Endothelial cell of umbilical vein (primary cell): Measurements from ENCODE around the gene ZBTB40. TPM values are rescaled to one million over a fixed set of nuclear protein-coding genes. Genes with fewer than 3 reads are reported as not detected.

Source experiments
- BruUV-seq: library from RNA; stranded (reverse); fragments of 400-500 nt; replicated peaks from 2 replicates; lab custom pipeline; 2021; lab: Mats Ljungman, UMichigan
- CTCF ChIA-PET: fragments of 300-600, 350-600 bp; sonication (Branson Sonifier 250); formaldehyde crosslinking; loops from one replicate; lab custom pipeline; 2021; ENCODE audit warnings: antibody characterized with exemption, inconsistent platforms; lab: Charles Lee
- POLR2A ChIA-PET: fragments of 300-600, 350-600 bp; sonication (Branson Sonifier 250); formaldehyde crosslinking; loops from one replicate; lab custom pipeline; 2021; ENCODE audit warnings: antibody characterized with exemption, inconsistent platforms; lab: Charles Lee
- DNase-seq: peaks from one replicate; pipeline ENCODE4 v3.0.0-alpha.2; 2011; ENCODE audit warnings: low read depth, low spot score
- FAIRE-seq: peaks from 2 replicates; lab custom pipeline; 2011; peaks lifted over from hg19 to GRCh38; lab: Jason Lieb, UNC
- H2AFZ ChIP-seq: 2 replicates; pipeline ENCODE4 v1.6.0; 2012; ENCODE audit warnings: low read depth, low read length, control low read depth, inconsistent platforms
- H3K27ac ChIP-seq: 2 replicates; pipeline ENCODE4 v1.5.1; 2011; ENCODE audit warnings: low read depth, mild to moderate bottlenecking, control low read depth, low read length, moderate library complexity; ENCODE audit not compliant: insufficient read depth
- H3K27me3 ChIP-seq, 2 experiments: 2 replicates each; pipeline versions ENCODE4 v1.6.0 to v1.6.1; 2011; ENCODE audit warnings: low read length in 2 of 2, mixed read lengths in 1 of 2; ENCODE audit not compliant: control insufficient read depth in 2 of 2, insufficient read depth in 2 of 2
- H3K36me3 ChIP-seq, 2 experiments: 2 replicates in 1 of 2; 3 replicates in 1 of 2; pipeline ENCODE4 v1.5.1; 2011; ENCODE audit warnings: low read length in 2 of 2, mild to moderate bottlenecking in 1 of 2, moderate library complexity in 1 of 2; ENCODE audit not compliant: control insufficient read depth in 2 of 2, insufficient read depth in 2 of 2; ENCODE audit errors: extremely low read depth in 1 of 2
- H3K4me1 ChIP-seq: 3 replicates; pipeline ENCODE4 v1.5.1; 2011; ENCODE audit warnings: mild to moderate bottlenecking, low read length; ENCODE audit not compliant: control insufficient read depth, insufficient read depth; ENCODE audit errors: extremely low read depth
- H3K4me2 ChIP-seq: 2 replicates; pipeline ENCODE4 v1.6.1; 2011; ENCODE audit warnings: low read length, control low read depth, mixed read lengths; ENCODE audit not compliant: insufficient read depth
- H3K4me3 ChIP-seq, 3 experiments: fragments of 200-600 bp in 1 of 3; sonication (generic), shearing (Covaris generic) in 1 of 3; replicated peaks in 1 of 3; 2 replicates each; pipeline ENCODE4 v1.5.1; 2011 to 2016; ENCODE audit warnings: control low read depth in 3 of 3, low read length in 3 of 3, mild to moderate bottlenecking in 2 of 3, inconsistent platforms in 1 of 3, low read depth in 1 of 3, moderate library complexity in 1 of 3; ENCODE audit not compliant: insufficient read depth in 1 of 3
- H3K79me2 ChIP-seq: 2 replicates; pipeline ENCODE4 v1.6.0; 2012; ENCODE audit warnings: low read length, inconsistent platforms; ENCODE audit not compliant: control insufficient read depth, insufficient read depth
- H3K9ac ChIP-seq: replicated peaks from 2 replicates; pipeline ENCODE3; 2011; ENCODE audit warnings: low read length, control low read depth; ENCODE audit not compliant: insufficient read depth; ENCODE audit errors: extremely low read depth
- H3K9me1 ChIP-seq: replicated peaks from 3 replicates; pipeline ENCODE4 v1.6.0; 2011; ENCODE audit warnings: mild to moderate bottlenecking, low read length; ENCODE audit not compliant: control insufficient read depth, insufficient read depth; ENCODE audit errors: extremely low read depth
- H3K9me3 ChIP-seq: replicated peaks from 2 replicates; pipeline ENCODE4 v1.5.1; 2012; ENCODE audit warnings: low read length, inconsistent platforms; ENCODE audit not compliant: control insufficient read depth, insufficient read depth
- H4K20me1 ChIP-seq: replicated peaks from 2 replicates; pipeline ENCODE3; 2011; ENCODE audit warnings: mild to moderate bottlenecking, low read length; ENCODE audit not compliant: control insufficient read depth, insufficient read depth; ENCODE audit errors: extremely low read depth
- EZH2 ChIP-seq: IDR thresholded peaks from 2 replicates; pipeline ENCODE4 v1.6.1; 2012; ENCODE audit warnings: borderline replicate concordance, low read depth, mild to moderate bottlenecking, moderate library complexity, low read length, inconsistent platforms; ENCODE audit not compliant: severe bottlenecking
- FOS ChIP-seq: IDR thresholded peaks from 2 replicates; pipeline ENCODE4 v1.6.1; 2011; ENCODE audit warnings: mild to moderate bottlenecking, low read length, moderate library complexity, borderline replicate concordance; ENCODE audit not compliant: insufficient read depth
- GATA2 ChIP-seq: IDR thresholded peaks from 2 replicates; pipeline ENCODE4 v1.7.0; 2011; ENCODE audit warnings: low read depth, mild to moderate bottlenecking, moderate library complexity, mixed read lengths, low read length; ENCODE audit not compliant: insufficient read length, insufficient read depth
- JUN ChIP-seq: IDR thresholded peaks from 2 replicates; pipeline ENCODE4 v1.6.1; 2011; ENCODE audit warnings: borderline replicate concordance, low read depth; ENCODE audit not compliant: insufficient read length, insufficient read depth
- MYC ChIP-seq: IDR thresholded peaks from one replicate; pipeline ENCODE4 v1.6.1; 2011; ENCODE audit warnings: mild to moderate bottlenecking, low read depth, low read length
- POLR2A ChIP-seq: IDR thresholded peaks from 2 replicates; pipeline ENCODE4 v1.6.1; 2012; ENCODE audit warnings: low read depth, mild to moderate bottlenecking, control low read depth, low read length
- POLR2AphosphoS5 ChIP-seq: IDR thresholded peaks from 2 replicates; pipeline ENCODE4 v1.6.1; 2012; ENCODE audit warnings: low read depth, mild to moderate bottlenecking, control low read depth, low read length, moderate library complexity; ENCODE audit not compliant: insufficient read depth
- dilution Hi-C: fragments of 300-500 bp; cut with MboI; formaldehyde crosslinking; loops from one replicate; pipeline ENCODE4 v1.15.0; 2019; ENCODE audit warnings: low sequenced_read_pairs; ENCODE audit not compliant: extremely low pct_ligation_motif_present
- intact Hi-C: fragments of 100-400 bp; cut with micrococcal nuclease; formaldehyde crosslinking; loops from one replicate; pipeline ENCODE4 v1.10.0; 2022
- polyA plus RNA-seq, 4 experiments: library from polyadenylated mRNA; depleted of rRNA in 3 of 4; stranded (reverse) in 3 of 4; unstranded in 1 of 4; fragments of >200 nt; gene quantifications; 2 replicates each; pipeline versions ENCODE4 v1.2.1 to v1.2.3, GENCODE V29; 2011 to 2012; ENCODE audit warnings: missing spikeins in 1 of 4
- total RNA-seq: library from RNA; stranded (reverse); gene quantifications from 2 replicates; pipeline ENCODE4 v1.2.3, GENCODE V29; 2021
- TF ChIP-seq, protein P1 (sequence below): IDR thresholded peaks from 2 replicates; pipeline ENCODE4 v1.6.1; 2011; ENCODE audit not compliant: insufficient read depth, insufficient read length
- TF ChIP-seq, protein P2 (sequence below), 2 donors: IDR thresholded peaks; 1 replicate in 1 of 2; 2 replicates in 1 of 2; pipeline ENCODE4 v1.5.1; 2011; ENCODE audit warnings: low read length in 2 of 2, mild to moderate bottlenecking in 2 of 2, moderate library complexity in 2 of 2, control low read depth in 1 of 2, inconsistent platforms in 1 of 2, low read depth in 1 of 2; ENCODE audit not compliant: insufficient read depth in 1 of 2; ENCODE audit errors: extremely low read depth in 1 of 2

ZBTB40 gene
- total and polyA plus RNA-seq, 2 donors (not counting 3 experiments of a cell fraction or from before 2014, with no cell fraction given), result 12.3 to 21.3 TPM

DNA sequence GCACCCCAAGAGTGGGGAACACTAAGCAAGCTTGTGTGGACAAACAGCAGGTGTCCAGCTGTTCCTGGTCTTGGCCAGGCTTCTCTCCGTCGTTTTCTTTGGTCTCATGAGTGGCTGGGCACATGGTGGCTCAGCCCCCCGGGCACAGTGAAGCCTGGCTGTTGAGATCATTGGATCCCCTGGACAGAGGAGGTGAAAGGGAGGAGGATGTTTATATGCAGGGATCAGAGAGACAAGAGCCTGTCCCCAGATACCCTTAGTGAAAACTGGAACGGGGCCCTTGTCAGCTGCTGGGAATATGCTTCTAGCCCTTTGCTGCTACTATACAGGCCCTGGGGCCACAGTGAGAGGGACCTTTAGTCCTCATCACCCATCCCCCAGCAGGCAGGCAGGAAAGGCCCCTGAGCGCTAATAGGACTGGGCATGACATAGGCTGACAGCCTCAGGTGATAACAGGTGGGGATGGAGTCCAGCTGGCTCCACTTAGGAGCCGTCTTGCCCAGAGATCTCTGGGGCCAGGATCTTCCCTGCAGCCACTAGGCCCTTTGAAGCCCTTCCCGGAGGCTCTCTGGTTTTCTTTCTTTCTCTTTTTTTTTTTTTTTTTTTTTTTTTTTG, 128.0 kb downstream of the ZBTB40 start:
- no peak for FAIRE-seq
- DNase-seq, result no peak
- no peaks in the 10 kb centered on the region for H4K20me1 ChIP-seq
- TF ChIP-seq GATA2 (no peak), FOS (no peak), MYC (no peak), JUN (no peak), POLR2A (no peak), POLR2AphosphoS5 (no peak), EZH2 (no peak)
- TF ChIP-seq, protein P1, sequence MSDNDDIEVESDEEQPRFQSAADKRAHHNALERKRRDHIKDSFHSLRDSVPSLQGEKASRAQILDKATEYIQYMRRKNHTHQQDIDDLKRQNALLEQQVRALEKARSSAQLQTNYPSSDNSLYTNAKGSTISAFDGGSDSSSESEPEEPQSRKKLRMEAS, result no peak
- TF ChIP-seq, protein P2, sequence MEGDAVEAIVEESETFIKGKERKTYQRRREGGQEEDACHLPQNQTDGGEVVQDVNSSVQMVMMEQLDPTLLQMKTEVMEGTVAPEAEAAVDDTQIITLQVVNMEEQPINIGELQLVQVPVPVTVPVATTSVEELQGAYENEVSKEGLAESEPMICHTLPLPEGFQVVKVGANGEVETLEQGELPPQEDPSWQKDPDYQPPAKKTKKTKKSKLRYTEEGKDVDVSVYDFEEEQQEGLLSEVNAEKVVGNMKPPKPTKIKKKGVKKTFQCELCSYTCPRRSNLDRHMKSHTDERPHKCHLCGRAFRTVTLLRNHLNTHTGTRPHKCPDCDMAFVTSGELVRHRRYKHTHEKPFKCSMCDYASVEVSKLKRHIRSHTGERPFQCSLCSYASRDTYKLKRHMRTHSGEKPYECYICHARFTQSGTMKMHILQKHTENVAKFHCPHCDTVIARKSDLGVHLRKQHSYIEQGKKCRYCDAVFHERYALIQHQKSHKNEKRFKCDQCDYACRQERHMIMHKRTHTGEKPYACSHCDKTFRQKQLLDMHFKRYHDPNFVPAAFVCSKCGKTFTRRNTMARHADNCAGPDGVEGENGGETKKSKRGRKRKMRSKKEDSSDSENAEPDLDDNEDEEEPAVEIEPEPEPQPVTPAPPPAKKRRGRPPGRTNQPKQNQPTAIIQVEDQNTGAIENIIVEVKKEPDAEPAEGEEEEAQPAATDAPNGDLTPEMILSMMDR (IDR thresholded peaks at IDR 0.05; ENCODE audit: extremely low read depth in 1 of 2, insufficient read depth in 1 of 2, low read depth in 1 of 2, low read length in 2 of 2), result no peak
- H3K4me1 ChIP-seq, result no peaks in the 10 kb centered on the region
- H3K79me2 ChIP-seq, result no peaks in the 10 kb centered on the region
- no peaks in the 10 kb centered on the region for H3K27me3 ChIP-seq
- H3K9me1 ChIP-seq, result no peaks in the 10 kb centered on the region
- no peaks in the 10 kb centered on the region for H3K9me3 ChIP-seq
- CTCF ChIA-PET, result no interaction called here
- H3K4me3 ChIP-seq, result no peak overlapping the region
- intact Hi-C loops, result no loop called here
- H3K9ac ChIP-seq, result no peak overlapping the region
- no peak overlapping the region for H3K27ac ChIP-seq
- H2AFZ ChIP-seq, result no peak overlapping the region
- dilution Hi-C loops, result no loop called here
- no peak overlapping the region for H3K4me2 ChIP-seq
- no peaks in the 10 kb centered on the region for H3K36me3 ChIP-seq
- no TSS peak for BruUV-seq
- POLR2A ChIA-PET, result no interaction called here

Other genes starting within 250 kb of the ZBTB40 start
- not detected in 2 replicates for gene EPHA8, start 111.6 kb downstream of the ZBTB40 start, total RNA-seq
- gene EPHA8, start 111.6 kb downstream of the ZBTB40 start, polyA plus RNA-seq, result not detected in 2 replicates
- not detected in 2 replicates for gene C1QA, start 184.8 kb downstream of the ZBTB40 start, total RNA-seq
- not detected in 2 replicates for gene C1QA, start 184.8 kb downstream of the ZBTB40 start, polyA plus RNA-seq
- not detected in 2 replicates for gene C1QC, start 191.8 kb downstream of the ZBTB40 start, total RNA-seq
- gene C1QC, start 191.8 kb downstream of the ZBTB40 start, polyA plus RNA-seq, result not detected in 2 replicates
- not detected in 2 replicates for gene C1QB, start 201.4 kb downstream of the ZBTB40 start, total RNA-seq
- gene C1QB, start 201.4 kb downstream of the ZBTB40 start, polyA plus RNA-seq, result not detected in 2 replicates